Left renal cortex interstitium (tissue), 4 donors: ENCODE measurements around the gene MUL1. TPM values are rescaled to one million over a fixed set of nuclear protein-coding genes. Genes with fewer than 3 reads are reported as not detected.

Experiments used
- DNase-seq, 4 donors: peaks; one replicate each; pipeline ENCODE4 v3.0.0-alpha.2; 2013; ENCODE audit warnings: low read depth in 4 of 4, low spot score in 2 of 4, missing footprints in 1 of 4
- polyA plus RNA-seq, 4 donors: library from polyadenylated mRNA; unstranded; fragments of 120-200 nt; gene quantifications; one replicate each; pipeline ENCODE4 v1.2.1, GENCODE V29; 2013; ENCODE audit not compliant: insufficient read length in 4 of 4

The MUL1 gene
- polyA plus RNA-seq, 4 donors, result 32.3 to 44.0 (median 36.4) TPM

- peak in 2 of 4 donors; percentile 69 to 71 for DNase-seq
These were observed 34.9 kb downstream of the MUL1 start for GRCh38 chr1:20472860-20473711.

DNA sequence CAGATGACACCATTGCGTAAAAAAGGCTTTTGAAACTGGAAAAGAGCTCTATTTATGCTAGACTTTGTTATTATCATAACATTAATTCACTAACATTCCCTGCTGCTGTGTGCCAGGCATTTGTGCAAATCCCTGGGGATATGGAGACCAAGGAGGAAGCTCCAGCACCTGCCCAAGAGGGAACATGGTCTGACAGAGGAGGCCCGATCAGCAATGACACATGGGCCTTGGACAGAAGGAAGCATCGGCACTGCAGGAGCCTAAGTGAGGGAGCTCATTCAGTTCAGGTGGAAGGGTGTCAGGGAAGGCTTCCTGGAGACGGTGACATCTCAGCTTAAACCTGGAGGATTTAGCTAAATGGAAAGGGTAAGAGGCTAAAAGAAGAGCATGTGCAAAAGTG lies 35.8 kb downstream of the MUL1 start:
- DNase-seq, result no peak

GRCh38 chr1:20470194-20470593 lies 37.8 kb downstream of the MUL1 start:
- DNase-seq, result no peak

GRCh38 chr1:20469406-20470076 lies 38.4 kb downstream of the MUL1 start:
- no peak for DNase-seq

- no peak for DNase-seq
These were observed 41.7 kb downstream of the MUL1 start for GRCh38 chr1:20466273-20466672.

DNA sequence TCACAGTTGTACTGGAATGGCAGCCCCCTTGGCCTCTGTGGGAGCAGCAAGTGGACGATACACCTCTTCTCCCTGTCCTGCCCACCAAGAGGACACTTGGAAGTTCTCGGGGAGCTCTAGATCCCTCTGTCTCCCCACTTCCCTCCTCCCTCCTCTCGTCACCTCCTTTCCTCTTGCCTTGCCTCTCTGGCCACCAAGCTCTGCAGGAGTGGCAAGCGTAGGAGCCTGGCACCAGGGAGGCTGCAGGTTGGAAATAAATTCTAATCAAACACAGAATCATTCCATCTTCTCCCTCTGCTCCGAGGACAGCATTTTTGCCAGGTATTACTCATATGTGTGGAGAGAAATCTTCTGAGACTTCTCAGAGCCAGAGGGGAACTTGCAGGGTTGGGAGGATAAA lies 42.8 kb downstream of the MUL1 start:
- DNase-seq, result no peak

GRCh38 chr1:20463502-20463901 lies 44.4 kb downstream of the MUL1 start:
- DNase-seq, result no peak

GRCh38 chr1:20462397-20462796 lies 45.6 kb downstream of the MUL1 start:
- DNase-seq, result no peak

GRCh38 chr1:20458717-20459116 lies 49.2 kb downstream of the MUL1 start:
- no peak for DNase-seq

GRCh38 chr1:20454004-20454403 lies 53.9 kb downstream of the MUL1 start:
- no peak for DNase-seq

GRCh38 chr1:20449735-20450311 lies 58.1 kb downstream of the MUL1 start:
- no peak for DNase-seq

Other genes with a start within 250 kb of the MUL1 start
- 1 to 10 TPM in 3 of 4 donors, under 1 TPM in 1; 0.82 to 2.7 (median 2.0) TPM for gene VWA5B1, start 217.3 kb downstream of the MUL1 start, polyA plus RNA-seq
- 10 to 100 TPM; 70.0 to 88.8 (median 78.3) TPM for gene CAMK2N1, start 21.9 kb downstream of the MUL1 start, polyA plus RNA-seq
- gene FAM43B, start 44.4 kb upstream of the MUL1 start, polyA plus RNA-seq, result 1 to 10 TPM; 1.2 to 2.0 (median 1.7) TPM
- gene CDA, start 80.9 kb upstream of the MUL1 start, polyA plus RNA-seq, result 1 to 10 TPM; 5.3 to 8.7 (median 6.1) TPM
- gene PINK1, start 125.3 kb upstream of the MUL1 start, polyA plus RNA-seq, result 10 to 100 TPM; 62.5 to 87.6 (median 78.4) TPM
- gene DDOST, start 153.2 kb upstream of the MUL1 start, polyA plus RNA-seq, result 100 to 1,000 TPM; 205 to 228 (median 212) TPM
- gene KIF17, start 209.9 kb upstream of the MUL1 start, polyA plus RNA-seq, result 1 to 10 TPM; 3.7 to 7.1 (median 4.7) TPM
- gene SH2D5, start 224.6 kb upstream of the MUL1 start, polyA plus RNA-seq, result 1 to 10 TPM in 3 of 4 donors, under 1 TPM in 1; 0.76 to 2.0 (median 1.3) TPM